Measurements from ENCODE around the gene SLC48A1. TPM values are rescaled to one million over a fixed set of nuclear protein-coding genes. Genes with fewer than 3 reads are reported as not detected.
A peak's percentile ranks its signal among the peaks of the same experiment; 100 is the strongest.

SLC48A1 gene
- total RNA-seq, 2 donors from 2014 or later: 39.0 to 52.5 TPM

- Histone ChIP-seq H3K27ac (peak overlapping the region; percentile 67 to 71), H3K27me3 (replicated peaks; ENCODE audit: insufficient read depth) (no peaks in the 10 kb centered on the region), H3K4me3 (no peak overlapping the region), H3K36me3 (no peaks in the 10 kb centered on the region), H3K4me1 (replicated peaks) (peaks cover 24% of the 10 kb centered on the region), H3K9me3 (no peaks in the 10 kb centered on the region)
- 57% methylated on average over 7 of the region's 7 CpGs for WGBS
- intact Hi-C loops (cut with DNase I): no loop called here
- no peak for DNase-seq (ENCODE audit: low spot score)
- TF ChIP-seq POLR2A (IDR thresholded peaks at IDR 0.05): no peak
- TF ChIP-seq POLR2AphosphoS5 (IDR thresholded peaks at IDR 0.05): no peak
- no peak for TF ChIP-seq CTCF (IDR thresholded peaks at IDR 0.05)
These were observed 20.5 kb upstream of the SLC48A1 start for GRCh38 chr12:47752552-47752951.

- Histone ChIP-seq H3K9me3 (no peaks in the 10 kb centered on the region), H3K36me3 (no peaks in the 10 kb centered on the region), H3K4me1 (replicated peaks) (peaks cover 28% of the 10 kb centered on the region), H3K27ac (peak overlapping the region; percentile 67 to 71), H3K4me3 (no peak overlapping the region), H3K27me3 (replicated peaks; ENCODE audit: insufficient read depth) (no peaks in the 10 kb centered on the region)
- peak; percentile 91 for DNase-seq (ENCODE audit: low spot score)
- 32% methylated on average over 11 of the region's 11 CpGs for WGBS
- TF ChIP-seq POLR2A (IDR thresholded peaks at IDR 0.05) (peak; percentile 28), POLR2AphosphoS5 (IDR thresholded peaks at IDR 0.05) (peak; percentile 89), CTCF (IDR thresholded peaks at IDR 0.05) (peak in 2 of 4 experiments; percentile 16 to 25)
- intact Hi-C loops (cut with DNase I): no loop called here
These were observed 19.7 kb upstream of the SLC48A1 start for GRCh38 chr12:47753021-47754001.

- no peaks in the 10 kb centered on the region for H3K27me3 ChIP-seq (replicated peaks; ENCODE audit: insufficient read depth)
- H3K27ac ChIP-seq: peak overlapping the region; percentile 67 to 71
- peaks cover 28% of the 10 kb centered on the region for H3K4me1 ChIP-seq (replicated peaks)
These were observed 18.9 kb upstream of the SLC48A1 start for GRCh38 chr12:47754126-47754525.

GRCh38 chr12:47754881-47755280 lies 18.2 kb upstream of the SLC48A1 start:
- Histone ChIP-seq H3K27ac (peak overlapping the region; percentile 67 to 71), H3K4me1 (replicated peaks) (peaks cover 28% of the 10 kb centered on the region), H3K36me3 (no peaks in the 10 kb centered on the region), H3K9me3 (no peaks in the 10 kb centered on the region), H3K27me3 (replicated peaks; ENCODE audit: insufficient read depth) (no peaks in the 10 kb centered on the region), H3K4me3 (no peak overlapping the region)
- peak; percentile 80 for DNase-seq (ENCODE audit: low spot score)
- intact Hi-C loops (cut with DNase I): loop anchor here (5.0 kb wide), 1 partner anchor 38 kb away; no protein-coding TSS in a partner anchor
- no peak for TF ChIP-seq POLR2A (IDR thresholded peaks at IDR 0.05)
- TF ChIP-seq CTCF (IDR thresholded peaks at IDR 0.05): peak in 1 of 4 experiments; percentile 3
- TF ChIP-seq POLR2AphosphoS5 (IDR thresholded peaks at IDR 0.05): peak; percentile 53
- 29% methylated on average over 3 of the region's 3 CpGs for WGBS

More at GRCh38 chr12:47754126-47754525, 18.9 kb upstream of the SLC48A1 start:
- intact Hi-C loops (cut with DNase I): no loop called here
- no peaks in the 10 kb centered on the region for H3K36me3 ChIP-seq
- no peak for DNase-seq (ENCODE audit: low spot score)
- 81% methylated on average over 4 of the region's 4 CpGs for WGBS
- TF ChIP-seq CTCF (IDR thresholded peaks at IDR 0.05) (no peak), POLR2A (IDR thresholded peaks at IDR 0.05) (no peak), POLR2AphosphoS5 (IDR thresholded peaks at IDR 0.05) (no peak)
- no peak overlapping the region for H3K4me3 ChIP-seq
- H3K9me3 ChIP-seq: no peaks in the 10 kb centered on the region

Measured in prostate gland (tissue), 2 donors.